ENCODE results near the gene HIVEP3. TPM values are rescaled to one million over a fixed set of nuclear protein-coding genes. Genes with fewer than 3 reads are reported as not detected.

HIVEP3 gene
- total RNA-seq, 1 experiment from 2014 or later = 0.55 TPM

DNA sequence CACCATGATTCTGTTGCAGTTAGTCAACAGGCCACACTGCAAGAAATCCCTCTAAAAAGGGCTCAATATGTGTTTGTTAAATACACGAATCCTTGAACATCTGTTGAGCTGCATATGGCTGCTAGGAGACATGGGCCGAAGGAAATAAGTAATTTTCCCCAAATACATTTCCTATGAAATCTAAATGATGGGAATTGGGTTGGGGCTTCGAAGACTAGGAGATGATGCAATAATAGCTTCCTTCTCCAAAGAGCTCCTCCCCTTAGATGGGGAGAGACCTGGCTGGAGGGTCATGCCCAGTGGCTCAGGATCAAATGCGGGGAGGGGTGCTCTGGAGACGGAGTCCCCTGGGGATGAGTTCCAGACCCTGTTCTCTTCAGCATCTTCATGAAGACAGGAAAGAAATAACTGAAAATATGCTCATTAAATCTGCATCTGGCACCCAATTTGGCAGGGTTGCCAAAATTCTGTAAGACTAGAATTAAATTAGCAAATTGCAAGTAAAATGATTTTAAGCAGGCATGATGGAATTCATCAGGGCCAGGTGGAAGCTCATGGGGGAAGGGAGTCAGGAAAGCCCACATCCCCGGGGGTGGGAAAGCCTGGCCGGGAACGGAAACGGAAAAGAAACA lies 269.2 kb downstream of the HIVEP3 start (continued):
- TF ChIP-seq, protein P1, sequence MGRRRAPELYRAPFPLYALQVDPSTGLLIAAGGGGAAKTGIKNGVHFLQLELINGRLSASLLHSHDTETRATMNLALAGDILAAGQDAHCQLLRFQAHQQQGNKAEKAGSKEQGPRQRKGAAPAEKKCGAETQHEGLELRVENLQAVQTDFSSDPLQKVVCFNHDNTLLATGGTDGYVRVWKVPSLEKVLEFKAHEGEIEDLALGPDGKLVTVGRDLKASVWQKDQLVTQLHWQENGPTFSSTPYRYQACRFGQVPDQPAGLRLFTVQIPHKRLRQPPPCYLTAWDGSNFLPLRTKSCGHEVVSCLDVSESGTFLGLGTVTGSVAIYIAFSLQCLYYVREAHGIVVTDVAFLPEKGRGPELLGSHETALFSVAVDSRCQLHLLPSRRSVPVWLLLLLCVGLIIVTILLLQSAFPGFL (CRISPR knock-in tag; IDR thresholded peaks at IDR 0.05; ENCODE audit: borderline replicate concordance) = no peak
- TF ChIP-seq CREM (CRISPR knock-in tag; IDR thresholded peaks at IDR 0.05) (no peak), ESRRA (CRISPR knock-in tag; IDR thresholded peaks at IDR 0.05; ENCODE audit: borderline replicate concordance) (no peak), ZNF416 (CRISPR knock-in tag; IDR thresholded peaks at IDR 0.05) (no peak), NR3C1 (CRISPR knock-in tag; conservative IDR thresholded peaks at IDR 0.05; ENCODE audit: low read depth) (no peak), JUN (CRISPR knock-in tag; IDR thresholded peaks at IDR 0.05) (no peak), EMX1 (CRISPR knock-in tag; IDR thresholded peaks at IDR 0.05) (no peak)
- TF ChIP-seq, protein P2, sequence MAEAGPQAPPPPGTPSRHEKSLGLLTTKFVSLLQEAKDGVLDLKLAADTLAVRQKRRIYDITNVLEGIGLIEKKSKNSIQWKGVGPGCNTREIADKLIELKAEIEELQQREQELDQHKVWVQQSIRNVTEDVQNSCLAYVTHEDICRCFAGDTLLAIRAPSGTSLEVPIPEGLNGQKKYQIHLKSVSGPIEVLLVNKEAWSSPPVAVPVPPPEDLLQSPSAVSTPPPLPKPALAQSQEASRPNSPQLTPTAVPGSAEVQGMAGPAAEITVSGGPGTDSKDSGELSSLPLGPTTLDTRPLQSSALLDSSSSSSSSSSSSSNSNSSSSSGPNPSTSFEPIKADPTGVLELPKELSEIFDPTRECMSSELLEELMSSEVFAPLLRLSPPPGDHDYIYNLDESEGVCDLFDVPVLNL (CRISPR knock-in tag; IDR thresholded peaks at IDR 0.05; ENCODE audit: borderline replicate concordance, low read depth) = no peak
- TF ChIP-seq, protein P3, sequence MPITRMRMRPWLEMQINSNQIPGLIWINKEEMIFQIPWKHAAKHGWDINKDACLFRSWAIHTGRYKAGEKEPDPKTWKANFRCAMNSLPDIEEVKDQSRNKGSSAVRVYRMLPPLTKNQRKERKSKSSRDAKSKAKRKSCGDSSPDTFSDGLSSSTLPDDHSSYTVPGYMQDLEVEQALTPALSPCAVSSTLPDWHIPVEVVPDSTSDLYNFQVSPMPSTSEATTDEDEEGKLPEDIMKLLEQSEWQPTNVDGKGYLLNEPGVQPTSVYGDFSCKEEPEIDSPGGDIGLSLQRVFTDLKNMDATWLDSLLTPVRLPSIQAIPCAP (CRISPR knock-in tag; IDR thresholded peaks at IDR 0.05) = no peak
- TF ChIP-seq, protein P4, sequence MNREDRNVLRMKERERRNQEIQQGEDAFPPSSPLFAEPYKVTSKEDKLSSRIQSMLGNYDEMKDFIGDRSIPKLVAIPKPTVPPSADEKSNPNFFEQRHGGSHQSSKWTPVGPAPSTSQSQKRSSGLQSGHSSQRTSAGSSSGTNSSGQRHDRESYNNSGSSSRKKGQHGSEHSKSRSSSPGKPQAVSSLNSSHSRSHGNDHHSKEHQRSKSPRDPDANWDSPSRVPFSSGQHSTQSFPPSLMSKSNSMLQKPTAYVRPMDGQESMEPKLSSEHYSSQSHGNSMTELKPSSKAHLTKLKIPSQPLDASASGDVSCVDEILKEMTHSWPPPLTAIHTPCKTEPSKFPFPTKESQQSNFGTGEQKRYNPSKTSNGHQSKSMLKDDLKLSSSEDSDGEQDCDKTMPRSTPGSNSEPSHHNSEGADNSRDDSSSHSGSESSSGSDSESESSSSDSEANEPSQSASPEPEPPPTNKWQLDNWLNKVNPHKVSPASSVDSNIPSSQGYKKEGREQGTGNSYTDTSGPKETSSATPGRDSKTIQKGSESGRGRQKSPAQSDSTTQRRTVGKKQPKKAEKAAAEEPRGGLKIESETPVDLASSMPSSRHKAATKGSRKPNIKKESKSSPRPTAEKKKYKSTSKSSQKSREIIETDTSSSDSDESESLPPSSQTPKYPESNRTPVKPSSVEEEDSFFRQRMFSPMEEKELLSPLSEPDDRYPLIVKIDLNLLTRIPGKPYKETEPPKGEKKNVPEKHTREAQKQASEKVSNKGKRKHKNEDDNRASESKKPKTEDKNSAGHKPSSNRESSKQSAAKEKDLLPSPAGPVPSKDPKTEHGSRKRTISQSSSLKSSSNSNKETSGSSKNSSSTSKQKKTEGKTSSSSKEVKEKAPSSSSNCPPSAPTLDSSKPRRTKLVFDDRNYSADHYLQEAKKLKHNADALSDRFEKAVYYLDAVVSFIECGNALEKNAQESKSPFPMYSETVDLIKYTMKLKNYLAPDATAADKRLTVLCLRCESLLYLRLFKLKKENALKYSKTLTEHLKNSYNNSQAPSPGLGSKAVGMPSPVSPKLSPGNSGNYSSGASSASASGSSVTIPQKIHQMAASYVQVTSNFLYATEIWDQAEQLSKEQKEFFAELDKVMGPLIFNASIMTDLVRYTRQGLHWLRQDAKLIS (CRISPR knock-in tag; IDR thresholded peaks at IDR 0.05; ENCODE audit: borderline replicate concordance) = no peak
- TF ChIP-seq, protein P5, sequence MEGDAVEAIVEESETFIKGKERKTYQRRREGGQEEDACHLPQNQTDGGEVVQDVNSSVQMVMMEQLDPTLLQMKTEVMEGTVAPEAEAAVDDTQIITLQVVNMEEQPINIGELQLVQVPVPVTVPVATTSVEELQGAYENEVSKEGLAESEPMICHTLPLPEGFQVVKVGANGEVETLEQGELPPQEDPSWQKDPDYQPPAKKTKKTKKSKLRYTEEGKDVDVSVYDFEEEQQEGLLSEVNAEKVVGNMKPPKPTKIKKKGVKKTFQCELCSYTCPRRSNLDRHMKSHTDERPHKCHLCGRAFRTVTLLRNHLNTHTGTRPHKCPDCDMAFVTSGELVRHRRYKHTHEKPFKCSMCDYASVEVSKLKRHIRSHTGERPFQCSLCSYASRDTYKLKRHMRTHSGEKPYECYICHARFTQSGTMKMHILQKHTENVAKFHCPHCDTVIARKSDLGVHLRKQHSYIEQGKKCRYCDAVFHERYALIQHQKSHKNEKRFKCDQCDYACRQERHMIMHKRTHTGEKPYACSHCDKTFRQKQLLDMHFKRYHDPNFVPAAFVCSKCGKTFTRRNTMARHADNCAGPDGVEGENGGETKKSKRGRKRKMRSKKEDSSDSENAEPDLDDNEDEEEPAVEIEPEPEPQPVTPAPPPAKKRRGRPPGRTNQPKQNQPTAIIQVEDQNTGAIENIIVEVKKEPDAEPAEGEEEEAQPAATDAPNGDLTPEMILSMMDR (IDR thresholded peaks at IDR 0.05) = no peak

DNA sequence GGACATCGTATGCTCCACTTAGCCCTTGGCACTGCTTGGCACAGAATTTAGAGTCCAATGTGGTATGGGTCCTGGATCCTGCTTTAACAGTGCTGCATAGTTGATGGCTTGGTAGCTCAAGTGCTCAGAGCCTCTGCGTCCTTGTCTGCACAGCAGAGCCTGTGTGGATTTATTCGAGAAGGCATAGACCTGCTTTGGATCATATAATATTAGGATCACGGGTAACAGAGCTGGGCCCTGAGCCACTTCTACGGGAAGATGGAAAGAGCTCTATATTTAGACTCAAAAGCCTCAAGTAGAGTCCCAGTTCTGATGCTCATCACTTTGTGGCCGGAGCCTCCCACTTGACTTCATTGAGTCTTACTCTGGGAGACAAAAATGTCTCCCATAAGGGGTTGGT lies 269.9 kb downstream of the HIVEP3 start:
- Mint-ChIP-seq H3K4me1 (peaks cover 13% of the 10 kb centered on the region), H3K4me3 (no peak overlapping the region), H3K27me3 (ENCODE audit: low read depth) (no peaks in the 10 kb centered on the region; the same call in 1 of the 2 replicates), H3K36me3 (no peaks in the 10 kb centered on the region), H3K9me3 (no peaks in the 10 kb centered on the region), H3K27ac (no peak overlapping the region)
- POLR2A ChIA-PET = no interaction called here
- ATAC-seq (no peak), DNase-seq (ENCODE audit: low spot score) (no peak)
- CTCF ChIA-PET = interaction anchor here (1.7 kb wide), 1 partner anchor 133 kb away, joined by 4 read pairs; no protein-coding TSS in a partner anchor
- TF ChIP-seq PRRX2 (CRISPR knock-in tag; IDR thresholded peaks at IDR 0.05) = no peak
- no peak for TF ChIP-seq TEAD1 (CRISPR knock-in tag; IDR thresholded peaks at IDR 0.05)
- TF ChIP-seq, protein P6, sequence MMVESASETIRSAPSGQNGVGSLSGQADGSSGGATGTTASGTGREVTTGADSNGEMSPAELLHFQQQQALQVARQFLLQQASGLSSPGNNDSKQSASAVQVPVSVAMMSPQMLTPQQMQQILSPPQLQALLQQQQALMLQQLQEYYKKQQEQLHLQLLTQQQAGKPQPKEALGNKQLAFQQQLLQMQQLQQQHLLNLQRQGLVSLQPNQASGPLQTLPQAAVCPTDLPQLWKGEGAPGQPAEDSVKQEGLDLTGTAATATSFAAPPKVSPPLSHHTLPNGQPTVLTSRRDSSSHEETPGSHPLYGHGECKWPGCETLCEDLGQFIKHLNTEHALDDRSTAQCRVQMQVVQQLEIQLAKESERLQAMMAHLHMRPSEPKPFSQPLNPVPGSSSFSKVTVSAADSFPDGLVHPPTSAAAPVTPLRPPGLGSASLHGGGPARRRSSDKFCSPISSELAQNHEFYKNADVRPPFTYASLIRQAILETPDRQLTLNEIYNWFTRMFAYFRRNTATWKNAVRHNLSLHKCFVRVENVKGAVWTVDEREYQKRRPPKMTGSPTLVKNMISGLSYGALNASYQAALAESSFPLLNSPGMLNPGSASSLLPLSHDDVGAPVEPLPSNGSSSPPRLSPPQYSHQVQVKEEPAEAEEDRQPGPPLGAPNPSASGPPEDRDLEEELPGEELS (CRISPR knock-in tag; IDR thresholded peaks at IDR 0.05) = no peak
- TF ChIP-seq NR1H2 (CRISPR knock-in tag; IDR thresholded peaks at IDR 0.05) = no peak
- no peak for TF ChIP-seq KAT7 (CRISPR knock-in tag; IDR thresholded peaks at IDR 0.05; ENCODE audit: borderline replicate concordance)
- TF ChIP-seq, protein P7, sequence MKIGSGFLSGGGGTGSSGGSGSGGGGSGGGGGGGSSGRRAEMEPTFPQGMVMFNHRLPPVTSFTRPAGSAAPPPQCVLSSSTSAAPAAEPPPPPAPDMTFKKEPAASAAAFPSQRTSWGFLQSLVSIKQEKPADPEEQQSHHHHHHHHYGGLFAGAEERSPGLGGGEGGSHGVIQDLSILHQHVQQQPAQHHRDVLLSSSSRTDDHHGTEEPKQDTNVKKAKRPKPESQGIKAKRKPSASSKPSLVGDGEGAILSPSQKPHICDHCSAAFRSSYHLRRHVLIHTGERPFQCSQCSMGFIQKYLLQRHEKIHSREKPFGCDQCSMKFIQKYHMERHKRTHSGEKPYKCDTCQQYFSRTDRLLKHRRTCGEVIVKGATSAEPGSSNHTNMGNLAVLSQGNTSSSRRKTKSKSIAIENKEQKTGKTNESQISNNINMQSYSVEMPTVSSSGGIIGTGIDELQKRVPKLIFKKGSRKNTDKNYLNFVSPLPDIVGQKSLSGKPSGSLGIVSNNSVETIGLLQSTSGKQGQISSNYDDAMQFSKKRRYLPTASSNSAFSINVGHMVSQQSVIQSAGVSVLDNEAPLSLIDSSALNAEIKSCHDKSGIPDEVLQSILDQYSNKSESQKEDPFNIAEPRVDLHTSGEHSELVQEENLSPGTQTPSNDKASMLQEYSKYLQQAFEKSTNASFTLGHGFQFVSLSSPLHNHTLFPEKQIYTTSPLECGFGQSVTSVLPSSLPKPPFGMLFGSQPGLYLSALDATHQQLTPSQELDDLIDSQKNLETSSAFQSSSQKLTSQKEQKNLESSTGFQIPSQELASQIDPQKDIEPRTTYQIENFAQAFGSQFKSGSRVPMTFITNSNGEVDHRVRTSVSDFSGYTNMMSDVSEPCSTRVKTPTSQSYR (CRISPR knock-in tag; IDR thresholded peaks at IDR 0.05) = no peak
- no peak for TF ChIP-seq ZNF219 (CRISPR knock-in tag; IDR thresholded peaks at IDR 0.05; ENCODE audit: borderline replicate concordance)
- TF ChIP-seq, protein P3 (CRISPR knock-in tag; IDR thresholded peaks at IDR 0.05) = no peak
- no peak for TF ChIP-seq EMX1 (CRISPR knock-in tag; IDR thresholded peaks at IDR 0.05)
- TF ChIP-seq, protein P8, sequence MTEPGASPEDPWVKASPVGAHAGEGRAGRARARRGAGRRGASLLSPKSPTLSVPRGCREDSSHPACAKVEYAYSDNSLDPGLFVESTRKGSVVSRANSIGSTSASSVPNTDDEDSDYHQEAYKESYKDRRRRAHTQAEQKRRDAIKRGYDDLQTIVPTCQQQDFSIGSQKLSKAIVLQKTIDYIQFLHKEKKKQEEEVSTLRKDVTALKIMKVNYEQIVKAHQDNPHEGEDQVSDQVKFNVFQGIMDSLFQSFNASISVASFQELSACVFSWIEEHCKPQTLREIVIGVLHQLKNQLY (CRISPR knock-in tag; IDR thresholded peaks at IDR 0.05) = no peak
- TF ChIP-seq ELF4 (CRISPR knock-in tag; IDR thresholded peaks at IDR 0.05; ENCODE audit: low read depth) = no peak

All from WTC11 (cell line).